K562 (cell line): ENCODE results near the gene ABCC11. TPM values are rescaled to one million over a fixed set of nuclear protein-coding genes. Genes with fewer than 3 reads are reported as not detected.

ENCODE experiments used
- CREB5 ChIP-seq: fragments of 250-450 bp; sonication (Bioruptor Pico); IDR thresholded peaks from 2 replicates; pipeline ENCODE4 v1.5.0; 2020; ENCODE audit warnings: mild to moderate bottlenecking
- GTF2E2 ChIP-seq: fragments of 200-800 bp; sonication (Bioruptor generic); IDR thresholded peaks from 2 replicates; pipeline ENCODE4 v1.6.1; 2016; ENCODE audit warnings: missing genetic modification characterization, missing compliant biosample characterization
- JUNB ChIP-seq: fragments of 450-650 bp; formaldehyde crosslinking; conservative IDR thresholded peaks from 2 replicates; pipeline ENCODE4 v1.4.0; 2020; ENCODE audit warnings: mild to moderate bottlenecking
- KDM2B ChIP-seq: fragments of 250-450 bp; sonication (Bioruptor Pico); IDR thresholded peaks from 2 replicates; pipeline ENCODE4 v1.8.0; 2021; ENCODE audit warnings: mild to moderate bottlenecking, moderate library complexity
- MCM7 ChIP-seq, 2 experiments: fragments of 450-650 bp; IDR thresholded peaks; 2 replicates each; pipeline ENCODE4 v1.6.1; 2016 to 2018
- MTA1 ChIP-seq: fragments of 450-650 bp; IDR thresholded peaks from 2 replicates; pipeline ENCODE4 v1.6.1; 2017; ENCODE audit warnings: borderline replicate concordance
- NCOA6 ChIP-seq: fragments of 450-650 bp; IDR thresholded peaks from 2 replicates; pipeline ENCODE4 v1.6.1; 2017; ENCODE audit warnings: mild to moderate bottlenecking
- PBX2 ChIP-seq, 2 experiments: IDR thresholded peaks in 1 of 2; conservative IDR thresholded peaks in 1 of 2; 2 replicates each; pipeline ENCODE4 v1.6.1; 2016; ENCODE audit warnings: low read depth in 2 of 2, mild to moderate bottlenecking in 1 of 2, missing compliant biosample characterization in 1 of 2, missing genetic modification characterization in 1 of 2, moderate library complexity in 1 of 2
- PHB ChIP-seq: fragments of 250-450 bp; sonication (Bioruptor Pico); IDR thresholded peaks from 2 replicates; pipeline ENCODE4 v1.5.0; 2021
- THAP12 ChIP-seq: fragments of 250-450 bp; sonication (Bioruptor Pico); IDR thresholded peaks from 2 replicates; pipeline ENCODE4 v1.9.0; 2021; ENCODE audit warnings: mild to moderate bottlenecking, inconsistent platforms
- THAP7 ChIP-seq: fragments of 250-450 bp; sonication (Bioruptor Pico); IDR thresholded peaks from 2 replicates; pipeline ENCODE4 v1.5.0; 2021
- VEZF1 ChIP-seq: fragments of 200-800 bp; sonication (Bioruptor generic); IDR thresholded peaks from 2 replicates; pipeline ENCODE4 v1.6.1; 2017; ENCODE audit warnings: missing genetic modification characterization, missing compliant biosample characterization
- ZKSCAN1 ChIP-seq: fragments of 150-350 bp; IDR thresholded peaks from 2 replicates; pipeline ENCODE4 v1.6.1; 2016; ENCODE audit warnings: low read depth, low read length
- ZNF133 ChIP-seq: fragments of 250-450 bp; sonication (Bioruptor Pico); IDR thresholded peaks from 2 replicates; pipeline ENCODE4 v1.4.0; 2020; ENCODE audit warnings: mild to moderate bottlenecking
- ZNF212 ChIP-seq: fragments of 450-650 bp; formaldehyde crosslinking; IDR thresholded peaks from 2 replicates; pipeline ENCODE4 v1.4.0; 2020; ENCODE audit warnings: mild to moderate bottlenecking
- ZNF695 ChIP-seq: fragments of 450-650 bp; formaldehyde crosslinking; IDR thresholded peaks from 2 replicates; pipeline ENCODE4 v1.4.0; 2020; ENCODE audit warnings: mild to moderate bottlenecking, moderate library complexity
- polyA plus RNA-seq, 8 experiments: library from polyadenylated mRNA; depleted of rRNA in 4 of 8; stranded (reverse) in 5 of 8; unstranded in 3 of 8; fragments of >200 nt; fragmentation: Nextera tagmentation in 2 of 8; fragmentation: Illumina TruSeq in 1 of 8; extraction: Ambion mirVana in 2 of 8; extraction: Trizol in 1 of 8; gene quantifications; 2 replicates each; pipeline versions ENCODE4 v1.2.1 to v1.2.3, GENCODE V29; 2011 to 2014; ENCODE audit warnings: inconsistent platforms in 1 of 8, missing spikeins in 1 of 8
- total RNA-seq, 7 experiments: library from RNA; depleted of rRNA in 6 of 7; stranded (reverse); fragments of >200 nt in 6 of 7; fragmentation: Illumina TruSeq in 2 of 7; extraction: Trizol in 2 of 7; gene quantifications; 2 replicates each; pipeline versions ENCODE4 v1.2.1 to v1.2.3, GENCODE V29; 2011 to 2021; ENCODE audit warnings: low replicate concordance in 1 of 7
- TF ChIP-seq, protein P1 (sequence below): fragments of 250-450 bp; sonication (Bioruptor Pico); IDR thresholded peaks from 2 replicates; pipeline ENCODE4 v1.5.0; 2020; ENCODE audit warnings: mild to moderate bottlenecking, borderline replicate concordance

Gene ABCC11
- total and polyA plus RNA-seq, 9 of the 15 experiments (the other 6 are each of a cell fraction or from before 2014, with no cell fraction given) = 0.04 to 0.14 (median 0.04) TPM; not detected in 6

DNA sequence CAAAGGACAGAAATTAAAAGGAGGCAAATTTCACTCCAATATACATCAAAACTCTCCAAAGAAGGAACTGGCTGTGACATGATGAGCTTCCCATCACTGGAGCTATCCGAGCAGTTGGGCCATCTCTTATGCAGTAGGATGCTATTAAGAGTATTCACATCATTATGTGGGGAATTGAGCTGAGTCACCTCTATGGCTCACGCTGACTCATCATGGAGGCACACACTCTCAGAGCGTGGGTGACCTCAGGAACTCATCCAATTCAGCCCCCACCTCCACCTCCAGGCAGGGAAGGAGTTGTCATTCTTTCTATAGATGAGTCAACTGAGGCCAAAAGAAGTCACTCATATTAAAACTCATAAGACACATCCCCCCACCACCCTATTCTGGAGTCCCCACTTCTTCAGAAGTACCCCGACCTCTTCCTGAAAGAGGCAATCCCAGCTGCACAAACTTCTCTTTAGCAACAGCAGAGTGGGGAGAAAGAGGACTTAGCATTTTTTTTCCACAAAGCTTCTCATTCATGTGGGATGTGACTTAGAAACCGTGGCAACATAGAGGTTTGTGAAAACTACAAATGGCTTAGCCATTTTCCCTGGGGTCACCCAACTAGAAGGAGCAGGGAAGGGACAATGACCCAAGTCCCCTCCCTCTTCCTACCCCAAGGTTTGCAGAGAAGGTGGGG, 124.1 kb downstream of the ABCC11 start (continued):
- TF ChIP-seq PHB (CRISPR knock-in tag) (no peak), THAP12 (CRISPR knock-in tag) (no peak), ZNF133 (no peak), THAP7 (no peak), JUNB (CRISPR knock-in tag) (0 out of 2 replicates have a peak, but pooled peaks have one; percentile 26), GTF2E2 (tag) (no peak), MCM7 (IDR thresholded peaks at IDR 0.05) (no peak), ZNF212 (CRISPR knock-in tag) (no peak), ZKSCAN1 (no peak), CREB5 (no peak), PBX2 (CRISPR knock-in tag; IDR thresholded peaks at IDR 0.05; ENCODE audit: low read depth) (no peak), PBX2 (tag; conservative IDR thresholded peaks at IDR 0.05; ENCODE audit: low read depth) (0 out of 2 replicates have a peak, but pooled peaks have one; percentile 7), KDM2B (CRISPR knock-in tag) (no peak), VEZF1 (CRISPR knock-in tag) (0 out of 2 replicates have a peak, but pooled peaks have one; percentile 28), NCOA6 (no peak), ZNF695 (CRISPR knock-in tag) (no peak), MTA1 (no peak)
- TF ChIP-seq, protein P1, sequence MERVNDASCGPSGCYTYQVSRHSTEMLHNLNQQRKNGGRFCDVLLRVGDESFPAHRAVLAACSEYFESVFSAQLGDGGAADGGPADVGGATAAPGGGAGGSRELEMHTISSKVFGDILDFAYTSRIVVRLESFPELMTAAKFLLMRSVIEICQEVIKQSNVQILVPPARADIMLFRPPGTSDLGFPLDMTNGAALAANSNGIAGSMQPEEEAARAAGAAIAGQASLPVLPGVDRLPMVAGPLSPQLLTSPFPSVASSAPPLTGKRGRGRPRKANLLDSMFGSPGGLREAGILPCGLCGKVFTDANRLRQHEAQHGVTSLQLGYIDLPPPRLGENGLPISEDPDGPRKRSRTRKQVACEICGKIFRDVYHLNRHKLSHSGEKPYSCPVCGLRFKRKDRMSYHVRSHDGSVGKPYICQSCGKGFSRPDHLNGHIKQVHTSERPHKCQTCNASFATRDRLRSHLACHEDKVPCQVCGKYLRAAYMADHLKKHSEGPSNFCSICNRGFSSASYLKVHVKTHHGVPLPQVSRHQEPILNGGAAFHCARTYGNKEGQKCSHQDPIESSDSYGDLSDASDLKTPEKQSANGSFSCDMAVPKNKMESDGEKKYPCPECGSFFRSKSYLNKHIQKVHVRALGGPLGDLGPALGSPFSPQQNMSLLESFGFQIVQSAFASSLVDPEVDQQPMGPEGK (CRISPR knock-in tag) = no peak
